Calu3 (cell line): ENCODE measurements around the gene PRDM10. TPM values are rescaled to one million over a fixed set of nuclear protein-coding genes. Genes with fewer than 3 reads are reported as not detected.

Experiments
- Bru-seq: library from RNA; stranded (reverse); fragments of 400-500 nt; gene quantifications from one replicate; lab custom pipeline; 2021; lab: Mats Ljungman, UMichigan
- BruChase-seq, 2 experiments: library from RNA; stranded (reverse); fragments of 400-500 nt; gene quantifications; one replicate each; lab custom pipeline; 2021; lab: Mats Ljungman, UMichigan
- BruUV-seq: library from RNA; stranded (reverse); fragments of 400-500 nt; replicated peaks from 2 replicates; lab custom pipeline; 2021; lab: Mats Ljungman, UMichigan
- CTCF ChIA-PET: fragments of 300-600 bp; sonication (Branson Sonifier 250); formaldehyde crosslinking; loops from one replicate; lab custom pipeline; 2022; ENCODE audit warnings: antibody characterized with exemption; lab: Charles Lee
- DNase-seq: peaks from one replicate; pipeline ENCODE4 v3.0.0; 2022
- H3K27ac Mint-ChIP-seq: one replicate; pipeline ENCODE4 v1.8.0; 2022; ENCODE audit warnings: mixed read lengths; ENCODE audit not compliant: unreplicated experiment
- H3K27me3 Mint-ChIP-seq: one replicate; pipeline ENCODE4 v1.8.0; 2022; ENCODE audit warnings: mixed read lengths; ENCODE audit not compliant: unreplicated experiment
- H3K36me3 Mint-ChIP-seq: one replicate; pipeline ENCODE4 v1.8.0; 2022; ENCODE audit warnings: mild to moderate bottlenecking, moderate library complexity, mixed read lengths; ENCODE audit not compliant: insufficient read depth, unreplicated experiment
- H3K4me1 Mint-ChIP-seq: one replicate; pipeline ENCODE4 v1.8.0; 2022; ENCODE audit warnings: mild to moderate bottlenecking, low read depth, mixed read lengths; ENCODE audit not compliant: unreplicated experiment
- H3K4me3 Mint-ChIP-seq: one replicate; pipeline ENCODE4 v1.8.0; 2022; ENCODE audit warnings: mild to moderate bottlenecking, low read depth, moderate library complexity, mixed read lengths; ENCODE audit not compliant: unreplicated experiment
- H3K9me3 Mint-ChIP-seq: one replicate; pipeline ENCODE4 v1.8.0; 2022; ENCODE audit warnings: low read depth, mixed read lengths; ENCODE audit not compliant: unreplicated experiment
- intact Hi-C: fragments of 100-400 bp; cut with micrococcal nuclease; formaldehyde crosslinking; loops from one replicate; pipeline ENCODE4 v1.10.0; 2022; ENCODE audit not compliant: unreplicated experiment
- long read RNA-seq: library from polyadenylated mRNA; stranded (forward); transcript quantifications from one replicate; pipeline ENCODE4 v2.0.0, GENCODE V29; 2022
- total RNA-seq: library from RNA; stranded (reverse); gene quantifications from 2 replicates; pipeline ENCODE4 v1.2.3, GENCODE V29; 2022
- TF ChIP-seq, protein P1 (sequence below): fragments of 200-600 bp; IDR thresholded peaks from one replicate; pipeline ENCODE4 v1.8.0; 2022; ENCODE audit warnings: antibody characterized with exemption; ENCODE audit not compliant: unreplicated experiment

Gene PRDM10
- 5.0 and 8.1 TPM in 2 replicates for total RNA-seq
- percentile 59 among the genes with signal in this experiment for Bru-seq, nascent RNA
- BruChase-seq, experiment 1, labeled RNA remaining after a 6-hour chase: percentile 63 among the genes with signal in this experiment
- percentile 61 among the genes with signal in this experiment for BruChase-seq, experiment 2, labeled RNA remaining after a 2-hour chase
- long read RNA-seq, partial matches to known transcripts: 2 of 2 reads
- long read RNA-seq, other reads (novel, unspliced or antisense): 0 of 2 reads

DNA sequence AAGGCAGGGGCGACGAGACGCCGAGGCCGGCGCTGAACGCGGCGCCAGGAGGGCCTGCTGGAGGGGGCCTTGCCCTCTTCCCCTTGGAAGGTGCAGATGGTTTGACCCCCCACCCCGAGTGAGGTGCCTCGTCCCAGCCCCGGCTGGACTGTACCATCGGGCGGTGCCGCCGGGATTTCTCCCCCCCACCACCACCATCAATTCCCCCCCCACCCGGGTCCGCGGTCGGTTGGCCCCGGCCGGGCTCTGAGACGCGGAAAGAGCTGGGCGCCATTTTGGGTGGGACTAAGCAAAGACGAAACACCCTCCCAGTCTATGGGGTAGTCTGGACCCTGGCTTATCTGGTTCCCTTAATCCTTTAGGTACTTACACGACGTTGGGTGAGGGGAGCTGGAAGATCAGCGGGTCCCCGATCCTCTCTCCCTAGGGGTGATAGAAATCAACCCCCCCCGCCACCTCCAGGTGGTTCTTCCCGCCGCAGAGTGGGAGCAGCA lies at the start of gene PRDM10:
PRDM10 (minus strand) TSS at position 484 of the 494 bp plus-strand sequence. CDS start 41,871 bp downstream, outside the sequence.
- TF ChIP-seq, protein P1, sequence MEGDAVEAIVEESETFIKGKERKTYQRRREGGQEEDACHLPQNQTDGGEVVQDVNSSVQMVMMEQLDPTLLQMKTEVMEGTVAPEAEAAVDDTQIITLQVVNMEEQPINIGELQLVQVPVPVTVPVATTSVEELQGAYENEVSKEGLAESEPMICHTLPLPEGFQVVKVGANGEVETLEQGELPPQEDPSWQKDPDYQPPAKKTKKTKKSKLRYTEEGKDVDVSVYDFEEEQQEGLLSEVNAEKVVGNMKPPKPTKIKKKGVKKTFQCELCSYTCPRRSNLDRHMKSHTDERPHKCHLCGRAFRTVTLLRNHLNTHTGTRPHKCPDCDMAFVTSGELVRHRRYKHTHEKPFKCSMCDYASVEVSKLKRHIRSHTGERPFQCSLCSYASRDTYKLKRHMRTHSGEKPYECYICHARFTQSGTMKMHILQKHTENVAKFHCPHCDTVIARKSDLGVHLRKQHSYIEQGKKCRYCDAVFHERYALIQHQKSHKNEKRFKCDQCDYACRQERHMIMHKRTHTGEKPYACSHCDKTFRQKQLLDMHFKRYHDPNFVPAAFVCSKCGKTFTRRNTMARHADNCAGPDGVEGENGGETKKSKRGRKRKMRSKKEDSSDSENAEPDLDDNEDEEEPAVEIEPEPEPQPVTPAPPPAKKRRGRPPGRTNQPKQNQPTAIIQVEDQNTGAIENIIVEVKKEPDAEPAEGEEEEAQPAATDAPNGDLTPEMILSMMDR: no peak
- DNase-seq: peak; percentile 88
- intact Hi-C loops: loop anchor here (5.0 kb wide), 2 partner anchors 35 to 120 kb away; no protein-coding TSS in a partner anchor
- Mint-ChIP-seq H3K27ac (peak within 1 kb of the TSS; percentile 100), H3K36me3 (peaks cover 28% of the 10 kb centered on the region), H3K27me3 (no peaks in the 10 kb centered on the region), H3K4me1 (peaks cover 5% of the 10 kb centered on the region), H3K9me3 (no peaks in the 10 kb centered on the region), H3K4me3 (peak within 1 kb of the TSS; percentile 86)
- CTCF ChIA-PET: interaction anchor here (0.6 to 1.5 kb wide), 6 partner anchors 13 to 1867 kb away, joined by 5 to 7 read pairs (median 6); no protein-coding TSS in a partner anchor
- BruUV-seq: no TSS peak

- TF ChIP-seq, protein P1: no peak
- Mint-ChIP-seq H3K4me1 (no peaks in the 10 kb centered on the region), H3K27me3 (no peaks in the 10 kb centered on the region), H3K4me3 (no peak overlapping the region), H3K27ac (no peak overlapping the region), H3K9me3 (no peaks in the 10 kb centered on the region), H3K36me3 (no peaks in the 10 kb centered on the region)
- BruUV-seq: no TSS peak
- no peak for DNase-seq
- CTCF ChIA-PET: no interaction called here
- intact Hi-C loops: no loop called here
These were observed 48.4 kb upstream of the PRDM10 start for GRCh38 chr11:130051082-130051481.

- TF ChIP-seq, protein P1: no peak
- Mint-ChIP-seq H3K27me3 (no peaks in the 10 kb centered on the region), H3K9me3 (no peaks in the 10 kb centered on the region), H3K27ac (no peak overlapping the region), H3K4me3 (no peak overlapping the region), H3K36me3 (no peaks in the 10 kb centered on the region), H3K4me1 (no peaks in the 10 kb centered on the region)
- no peak for DNase-seq
- CTCF ChIA-PET: interaction anchor here (0.6 kb wide), 1 partner anchor 16 kb away, joined by 3 read pairs; no protein-coding TSS in a partner anchor
- no TSS peak for BruUV-seq
- intact Hi-C loops: no loop called here
These were observed 47.6 kb upstream of the PRDM10 start for GRCh38 chr11:130050257-130050656.

GRCh38 chr11:130049328-130049771 lies 46.7 kb upstream of the PRDM10 start:
- H3K4me1 Mint-ChIP-seq: no peaks in the 10 kb centered on the region
- no peaks in the 10 kb centered on the region for H3K9me3 Mint-ChIP-seq
- no peaks in the 10 kb centered on the region for H3K36me3 Mint-ChIP-seq
- CTCF ChIA-PET: interaction anchor here (0.6 kb wide), 1 partner anchor 17 kb away, joined by 3 read pairs; no protein-coding TSS in a partner anchor
- no peak for DNase-seq
- BruUV-seq: no TSS peak
- no peak overlapping the region for H3K4me3 Mint-ChIP-seq
- intact Hi-C loops: no loop called here
- H3K27me3 Mint-ChIP-seq: no peaks in the 10 kb centered on the region
- H3K27ac Mint-ChIP-seq: no peak overlapping the region
- TF ChIP-seq, protein P1: no peak
